OCI-M2 (cell line): ENCODE measurements around the gene BCL2L12.
"Not testable (repeated sequence)": the region's sequence is repeated elsewhere in the genome, so short reads cannot be mapped to it uniquely, and the experiment has no call there.

Source experiments
- DNase-seq: peaks from one replicate; lab custom pipeline; 2025; ENCODE audit not compliant: unreplicated experiment; lab: John Stamatoyannopoulos, UW

BCL2L12 gene

GRCh38 chr19:49665351-49666119 is at the start of gene BCL2L12, which contains the start of gene IRF3:
BCL2L12 (plus strand) TSS chr19:49665933; CDS start chr19:49666693, 760 bp downstream.
IRF3 (minus strand) TSS chr19:49665857; CDS start chr19:49664838, 1,019 bp downstream.
- DNase-seq, result peak; percentile 80

- no peak for DNase-seq
These were observed 49.2 kb upstream of the BCL2L12 start for GRCh38 chr19:49616532-49616931.

- no peak for DNase-seq
These were observed 48.8 kb upstream of the BCL2L12 start for GRCh38 chr19:49616945-49617344.

- DNase-seq, result not testable (repeated sequence)
These were observed 47.9 kb upstream of the BCL2L12 start for GRCh38 chr19:49617860-49618259.

- no peak for DNase-seq
These were observed 40.5 kb upstream of the BCL2L12 start for GRCh38 chr19:49624967-49625910.

- no peak for DNase-seq
These were observed 39.5 kb upstream of the BCL2L12 start for GRCh38 chr19:49626226-49626625.

- DNase-seq, result no peak
These were observed 36.1 kb upstream of the BCL2L12 start for GRCh38 chr19:49629659-49630058.

- DNase-seq, result no peak
These were observed 34.6 kb upstream of the BCL2L12 start for GRCh38 chr19:49631014-49631588.

GRCh38 chr19:49631610-49632192 is 34.0 kb upstream of the BCL2L12 start:
- DNase-seq, result no peak

- DNase-seq, result no peak
These were observed 33.2 kb upstream of the BCL2L12 start for GRCh38 chr19:49632576-49632975.

- not testable (repeated sequence) for DNase-seq
These were observed 32.5 kb upstream of the BCL2L12 start for GRCh38 chr19:49633273-49633672.

GRCh38 chr19:49635530-49636232 is 30.1 kb upstream of the BCL2L12 start:
- DNase-seq, result no peak

- DNase-seq, result no peak
These were observed 29.4 kb upstream of the BCL2L12 start for GRCh38 chr19:49636233-49636932.

- DNase-seq, result no peak
These were observed 27.7 kb upstream of the BCL2L12 start for GRCh38 chr19:49637821-49638738.

GRCh38 chr19:49639401-49640112 is 26.2 kb upstream of the BCL2L12 start:
- DNase-seq, result no peak

- DNase-seq, result peak; percentile 99
These were observed 25.4 kb upstream of the BCL2L12 start, which contains the start of gene RRAS for GRCh38 chr19:49640113-49640898. RRAS (minus strand) TSS chr19:49640143; CDS start chr19:49640098, 45 bp downstream.
